K562 (cell line): Measurements from ENCODE around the gene C11orf86. TPM values are rescaled to one million over a fixed set of nuclear protein-coding genes. Genes with fewer than 3 reads are reported as not detected.

Source experiments
- ATAC-seq: fragments of 200-7000 bp; cut with Tn5 transposase; 3 replicates; pipeline ENCODE4 v1.9.1; 2020; ENCODE audit warnings: moderate library complexity
- BruUV-seq: library from RNA; stranded (reverse); fragments of 400-500 nt; replicated peaks from 2 replicates; lab custom pipeline; 2021; lab: Mats Ljungman, UMichigan
- CTCF ChIA-PET: fragments of 300-600 bp; formaldehyde crosslinking; extraction: SDS; loops from one replicate; lab custom pipeline; 2021; ENCODE audit warnings: low intra/inter-chr PET ratio; lab: Yijun Ruan, JAX
- POLR2A ChIA-PET: fragments of 300-600, 350-650 bp; sonication (Branson Sonifier 250); formaldehyde crosslinking; extraction: SDS; loops from one replicate; lab custom pipeline; 2021; ENCODE audit warnings: antibody characterized with exemption, inconsistent platforms; lab: Yijun Ruan, JAX
- DNase-seq, 4 experiments: peaks; one replicate each; pipeline versions ENCODE4 v3.0.0 to v3.0.0-alpha.2; 2011 to 2018; ENCODE audit warnings: low spot score in 3 of 4, mixed read lengths in 3 of 4; ENCODE audit errors: extremely low read depth in 1 of 4
- FAIRE-seq: peaks from 2 replicates; lab custom pipeline; 2011; peaks lifted over from hg19 to GRCh38; lab: Jason Lieb, UNC
- H2AFZ ChIP-seq: 2 replicates; pipeline ENCODE4 v1.6.0; 2011; ENCODE audit warnings: low read depth, low read length, control low read depth, inconsistent platforms
- H3K27ac ChIP-seq: fragments of 200-600 bp; 3 replicates; pipeline ENCODE4 v1.8.0; 2011; ENCODE audit warnings: low read depth, mild to moderate bottlenecking, control low read depth, inconsistent platforms, low read length, moderate library complexity, mixed read lengths; ENCODE audit errors: extremely low read depth
- H3K27me3 ChIP-seq, 2 experiments: fragments of 300-600 bp in 1 of 2; 2 replicates in 1 of 2; 3 replicates in 1 of 2; pipeline versions ENCODE4 v1.6.0 to v1.8.0; 2011; ENCODE audit warnings: inconsistent platforms in 2 of 2, low read length in 2 of 2, mild to moderate bottlenecking in 1 of 2, mixed read lengths in 1 of 2, moderate library complexity in 1 of 2; ENCODE audit not compliant: control insufficient read depth in 2 of 2, insufficient read depth in 2 of 2
- H3K36me3 ChIP-seq: fragments of 300-600 bp; 3 replicates; pipeline ENCODE4 v1.8.0; 2011; ENCODE audit warnings: mild to moderate bottlenecking, low read length, inconsistent platforms; ENCODE audit not compliant: control insufficient read depth, insufficient read depth
- H3K4me1 ChIP-seq, 2 experiments: fragments of 200-600 bp in 1 of 2; replicated peaks in 1 of 2; 2 replicates in 1 of 2; 3 replicates in 1 of 2; pipeline versions ENCODE4 v1.5.1 to v1.8.0; 2011; ENCODE audit warnings: inconsistent platforms in 2 of 2, low read length in 2 of 2, mild to moderate bottlenecking in 1 of 2, mixed read lengths in 1 of 2, moderate library complexity in 1 of 2; ENCODE audit not compliant: control insufficient read depth in 2 of 2, insufficient read depth in 2 of 2
- H3K4me2 ChIP-seq: 2 replicates; pipeline ENCODE4 v1.6.1; 2011; ENCODE audit warnings: low read length, control low read depth, inconsistent platforms, mixed read lengths; ENCODE audit not compliant: insufficient read depth
- H3K4me3 ChIP-seq: fragments of 200-600 bp; sonication (generic), shearing (Covaris generic); 2 replicates; pipeline ENCODE4 v1.5.1; 2016; ENCODE audit warnings: control low read depth, inconsistent platforms
- H3K79me2 ChIP-seq: fragments of 200-600 bp; 3 replicates; pipeline ENCODE4 v1.8.0; 2011; ENCODE audit warnings: low read length, inconsistent platforms; ENCODE audit not compliant: control insufficient read depth, insufficient read depth
- H3K9ac ChIP-seq, 2 experiments: 2 replicates each; pipeline versions ENCODE4 v1.6.0 to v1.6.1; 2011; ENCODE audit warnings: low read depth in 2 of 2, low read length in 2 of 2, control low read depth in 1 of 2, inconsistent platforms in 1 of 2, mild to moderate bottlenecking in 1 of 2, mixed read lengths in 1 of 2; ENCODE audit not compliant: insufficient read depth in 1 of 2
- H3K9me1 ChIP-seq: one replicate; pipeline ENCODE4 v1.6.0; 2011; ENCODE audit warnings: inconsistent platforms, mild to moderate bottlenecking, low read length, moderate library complexity; ENCODE audit not compliant: control insufficient read depth, insufficient read depth
- H3K9me3 ChIP-seq: replicated peaks from 2 replicates; pipeline ENCODE4 v1.5.1; 2011; ENCODE audit warnings: low read depth, low read length, inconsistent platforms; ENCODE audit not compliant: control insufficient read depth, insufficient read depth
- H4K20me1 ChIP-seq: replicated peaks from 2 replicates; pipeline ENCODE4 v1.6.1; 2011; ENCODE audit warnings: low read length, inconsistent platforms, mixed read lengths; ENCODE audit not compliant: control insufficient read depth, insufficient read depth
- ARHGAP35 ChIP-seq: fragments of 450-650 bp; IDR thresholded peaks from 2 replicates; pipeline ENCODE4 v1.6.1; 2018; ENCODE audit not compliant: partially characterized antibody
- BACH1 ChIP-seq: fragments of 200-800 bp; sonication (Bioruptor generic); IDR thresholded peaks from 2 replicates; pipeline ENCODE4 v1.6.1; 2016; ENCODE audit warnings: missing genetic modification characterization, missing compliant biosample characterization
- GATAD2A ChIP-seq: fragments of 450-650 bp; IDR thresholded peaks from 2 replicates; pipeline ENCODE4 v1.6.1; 2017
- HNRNPLL ChIP-seq: fragments of 200-400 bp; formaldehyde crosslinking; IDR thresholded peaks from 2 replicates; pipeline ENCODE4 v1.6.1; 2017; ENCODE audit warnings: low read length, low read depth, mild to moderate bottlenecking; ENCODE audit not compliant: poor library complexity, severe bottlenecking
- MIER1 ChIP-seq: fragments of 450-650 bp; IDR thresholded peaks from 2 replicates; pipeline ENCODE4 v1.6.1; 2016; ENCODE audit warnings: antibody characterized with exemption, mild to moderate bottlenecking, low read depth
- NELFE ChIP-seq: IDR thresholded peaks from 2 replicates; pipeline ENCODE4 v1.6.1; 2011; ENCODE audit warnings: mild to moderate bottlenecking; ENCODE audit not compliant: insufficient read depth, insufficient read length
- RAD21 ChIP-seq, 2 experiments: fragments of 250-450 bp in 1 of 2; fragments of 450-650 bp in 1 of 2; sonication (Bioruptor Pico) in 1 of 2; formaldehyde crosslinking in 1 of 2; IDR thresholded peaks in 1 of 2; conservative IDR thresholded peaks in 1 of 2; 2 replicates each; pipeline versions ENCODE4 v1.4.0 to v1.8.0; 2020 to 2022; ENCODE audit warnings: mild to moderate bottlenecking in 2 of 2, moderate library complexity in 1 of 2
- RBFOX2 ChIP-seq: fragments of 200-400 bp; formaldehyde crosslinking; IDR thresholded peaks from 2 replicates; pipeline ENCODE4 v1.6.1; 2017; ENCODE audit warnings: low read depth, mild to moderate bottlenecking, low read length, moderate library complexity
- RBM22 ChIP-seq: fragments of 200-400 bp; formaldehyde crosslinking; IDR thresholded peaks from 2 replicates; pipeline ENCODE4 v1.6.1; 2018; ENCODE audit warnings: low read length, low read depth; ENCODE audit not compliant: poor library complexity, severe bottlenecking
- SNRNP70 ChIP-seq: fragments of 200-400 bp; formaldehyde crosslinking; optimal IDR thresholded peaks from 2 replicates; pipeline ENCODE3; 2017; ENCODE audit warnings: low read depth, low read length
- STAG1 ChIP-seq: sonication (generic); formaldehyde crosslinking; IDR thresholded peaks from 2 replicates; pipeline ENCODE4 v1.5.0; 2020; ENCODE audit warnings: missing genetic modification reagents, borderline replicate concordance
- VEZF1 ChIP-seq: fragments of 200-800 bp; sonication (Bioruptor generic); IDR thresholded peaks from 2 replicates; pipeline ENCODE4 v1.6.1; 2017; ENCODE audit warnings: missing genetic modification characterization, missing compliant biosample characterization
- YY1 ChIP-seq, 3 experiments: IDR thresholded peaks; 2 replicates each; pipeline ENCODE4 v1.6.1; 2011; ENCODE audit warnings: low read length in 2 of 3, mild to moderate bottlenecking in 2 of 3, moderate library complexity in 2 of 3, borderline replicate concordance in 1 of 3, control low read depth in 1 of 3, low read depth in 1 of 3; ENCODE audit not compliant: insufficient read depth in 3 of 3, insufficient replicate concordance in 2 of 3, control insufficient read depth in 1 of 3, insufficient read length in 1 of 3; ENCODE audit errors: extremely low read depth in 1 of 3
- ZNF280A ChIP-seq: fragments of 450-650 bp; IDR thresholded peaks from 2 replicates; pipeline ENCODE4 v1.6.1; 2018; ENCODE audit warnings: mild to moderate bottlenecking, low read depth; ENCODE audit not compliant: partially characterized antibody
- ZNF668 ChIP-seq: fragments of 250-450 bp; sonication (Bioruptor Pico); IDR thresholded peaks from 2 replicates; pipeline ENCODE4 v1.8.0; 2022; ENCODE audit warnings: mild to moderate bottlenecking, inconsistent platforms
- WGBS: fragments of 100-300 bp; shearing (Covaris generic); methylation state at CpG from one replicate; pipeline ENCODE4 v1.1.6; 2016; ENCODE audit warnings: low coverage, mixed read lengths; ENCODE audit not compliant: insufficient coverage; ENCODE audit errors: missing lambda C conversion rate; 5-methylcytosine and 5-hydroxymethylcytosine counted together
- in situ Hi-C: fragments of 300-500 bp; cut with MboI; formaldehyde crosslinking; loops from 4 replicates; pipeline ENCODE4 v1.15.0; 2018; ENCODE audit warnings: inconsistent platforms, mixed read lengths
- intact Hi-C: fragments of 100-400 bp; cut with micrococcal nuclease; formaldehyde crosslinking; loops from 2 replicates; pipeline ENCODE4 v1.14.2; 2022
- polyA plus RNA-seq, 8 experiments: library from polyadenylated mRNA; depleted of rRNA in 4 of 8; stranded (reverse) in 5 of 8; unstranded in 3 of 8; fragments of >200 nt; fragmentation: Nextera tagmentation in 2 of 8; fragmentation: Illumina TruSeq in 1 of 8; extraction: Ambion mirVana in 2 of 8; extraction: Trizol in 1 of 8; gene quantifications; 2 replicates each; pipeline versions ENCODE4 v1.2.1 to v1.2.3, GENCODE V29; 2011 to 2014; ENCODE audit warnings: inconsistent platforms in 1 of 8, missing spikeins in 1 of 8
- total RNA-seq, 7 experiments: library from RNA; depleted of rRNA in 6 of 7; stranded (reverse); fragments of >200 nt in 6 of 7; fragmentation: Illumina TruSeq in 2 of 7; extraction: Trizol in 2 of 7; gene quantifications; 2 replicates each; pipeline versions ENCODE4 v1.2.1 to v1.2.3, GENCODE V29; 2011 to 2021; ENCODE audit warnings: low replicate concordance in 1 of 7
- TF ChIP-seq, protein P1 (sequence below): fragments of 250-450 bp; sonication (Bioruptor Pico); IDR thresholded peaks from 2 replicates; pipeline ENCODE4 v1.8.0; 2022; ENCODE audit warnings: moderate library complexity, mild to moderate bottlenecking, inconsistent platforms

Gene C11orf86
- total and polyA plus RNA-seq, 9 of the 15 experiments (the other 6 are each of a cell fraction or from before 2014, with no cell fraction given): not detected

DNA sequence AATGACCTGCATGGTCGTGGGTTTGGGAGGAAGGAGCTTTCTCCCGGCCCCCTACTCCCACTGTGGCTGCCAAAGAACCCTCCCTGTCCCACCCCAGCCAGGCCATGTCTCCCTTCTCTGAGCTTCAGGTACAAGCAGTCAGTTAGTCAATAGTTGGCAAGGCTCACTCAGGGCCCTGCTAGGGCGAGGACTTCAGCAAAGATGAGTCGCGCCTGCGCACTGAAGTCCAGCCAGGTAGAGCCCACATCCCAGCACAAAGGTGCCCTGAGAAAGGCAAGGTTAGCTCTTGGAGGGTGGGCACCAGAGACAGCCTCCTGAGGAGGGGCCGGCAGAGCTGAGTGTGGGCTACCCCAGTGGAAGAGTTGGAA is 11.1 kb downstream of the C11orf86 start:
- no peak overlapping the region for H3K4me3 ChIP-seq
- no peak for DNase-seq
- no peak for ATAC-seq
- H3K4me2 ChIP-seq: no peak overlapping the region
- H4K20me1 ChIP-seq: no peaks in the 10 kb centered on the region
- H3K4me1 ChIP-seq: peaks cover 2 to 9% of the 10 kb centered on the region in 2 experiments; a peak in 4 of 5 replicates
- H3K9ac ChIP-seq: 0 out of 4 replicates have a peak overlapping the region, but pooled peaks of 1 of the 2 experiments have one; percentile 40
- no peaks in the 10 kb centered on the region for H3K27me3 ChIP-seq
- H2AFZ ChIP-seq: no peak overlapping the region
- no peaks in the 10 kb centered on the region for H3K9me1 ChIP-seq
- no peak overlapping the region for H3K27ac ChIP-seq
- ChIA-PET POLR2A (interaction anchor here (0.6 to 1.0 kb wide), 3 partner anchors 9 to 125 kb away, joined by 3 to 5 read pairs (median 4); no protein-coding TSS in a partner anchor), CTCF (no interaction called here)
- no peaks in the 10 kb centered on the region for H3K36me3 ChIP-seq
- no peak for TF ChIP-seq ZNF668 (CRISPR knock-in tag)
- TF ChIP-seq MIER1: no peak
- no peak for TF ChIP-seq VEZF1 (CRISPR knock-in tag)
- no peak for TF ChIP-seq NELFE
- TF ChIP-seq RBM22: no peak
- no peak for TF ChIP-seq HNRNPLL
- TF ChIP-seq SNRNP70: no peak
- no peak for TF ChIP-seq RBFOX2
- no peak for TF ChIP-seq STAG1
- TF ChIP-seq, protein P1, sequence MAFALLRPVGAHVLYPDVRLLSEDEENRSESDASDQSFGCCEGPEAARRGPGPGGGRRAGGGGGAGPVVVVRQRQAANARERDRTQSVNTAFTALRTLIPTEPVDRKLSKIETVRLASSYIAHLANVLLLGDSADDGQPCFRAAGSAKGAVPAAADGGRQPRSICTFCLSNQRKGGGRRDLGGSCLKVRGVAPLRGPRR (CRISPR knock-in tag): no peak
- no peak for TF ChIP-seq YY1 (IDR thresholded peaks at IDR 0.05; ENCODE audit: borderline replicate concordance in 1 of 3, control insufficient read depth in 1 of 3, extremely low read depth in 1 of 3, insufficient read depth in 3 of 3, insufficient read length in 1 of 3, insufficient replicate concordance in 2 of 3, low read depth in 1 of 3, low read length in 2 of 3)
- TF ChIP-seq ZNF280A: no peak
- no peak for TF ChIP-seq GATAD2A
- no peak for TF ChIP-seq RAD21 (CRISPR knock-in tag; conservative IDR thresholded peaks at IDR 0.05 in 1 of 2, IDR thresholded peaks at IDR 0.05 in 1 of 2)
- TF ChIP-seq BACH1 (tag): no peak
- no peak for TF ChIP-seq ARHGAP35
- no peaks in the 10 kb centered on the region for H3K9me3 ChIP-seq
- H3K79me2 ChIP-seq: no peaks in the 10 kb centered on the region
- BruUV-seq: no TSS peak
- in situ Hi-C loops: no loop called here
- WGBS: 62% methylated on average over 5 of the region's 7 CpGs
- no peak for FAIRE-seq
- intact Hi-C loops: no loop called here
